Neural crest cell (in vitro differentiated cells): ENCODE measurements around the gene CHST11. TPM values are rescaled to one million over a fixed set of nuclear protein-coding genes. Genes with fewer than 3 reads are reported as not detected.
"Not testable (repeated sequence)": the region's sequence is repeated elsewhere in the genome, so short reads cannot be mapped to it uniquely, and the experiment has no call there.

Source experiments
- DNase-seq: peaks from one replicate; pipeline ENCODE4 v3.0.0; 2021; ENCODE audit warnings: low read depth, mixed read lengths, low spot score
- H3K27ac Mint-ChIP-seq: one replicate; pipeline ENCODE4 v1.8.0; 2021; ENCODE audit warnings: mild to moderate bottlenecking, mixed read lengths; ENCODE audit not compliant: unreplicated experiment
- H3K27me3 Mint-ChIP-seq: 2 replicates; pipeline ENCODE4 v1.8.0; 2021; ENCODE audit warnings: low read depth, mild to moderate bottlenecking, mixed read lengths
- H3K36me3 Mint-ChIP-seq: 2 replicates; pipeline ENCODE4 v1.8.0; 2021; ENCODE audit warnings: low read depth, mild to moderate bottlenecking, mixed read lengths
- H3K4me1 Mint-ChIP-seq: 2 replicates; pipeline ENCODE4 v1.8.0; 2021; ENCODE audit warnings: mixed read lengths
- H3K4me3 Mint-ChIP-seq: one replicate; pipeline ENCODE4 v1.8.0; 2021; ENCODE audit warnings: mild to moderate bottlenecking, mixed read lengths
- H3K9me3 Mint-ChIP-seq: 2 replicates; pipeline ENCODE4 v1.8.0; 2021; ENCODE audit warnings: mixed read lengths
- total RNA-seq: library from RNA; stranded (reverse); gene quantifications from 2 replicates; pipeline ENCODE4 v1.2.1, GENCODE V29; 2021
- TF ChIP-seq, protein P1 (sequence below): fragments of 200-600 bp; sonication (generic); conservative IDR thresholded peaks from 2 replicates; pipeline ENCODE4 v1.5.0; 2021; ENCODE audit warnings: antibody characterized with exemption, mild to moderate bottlenecking

CHST11 gene
- total RNA-seq, 1 donor from 2014 or later = 10.0 TPM

GRCh38 chr12:104560881-104561280 lies 104.1 kb downstream of the CHST11 start:
- no peak for DNase-seq
- H3K36me3 Mint-ChIP-seq = peaks cover 3% of the 10 kb centered on the region
- TF ChIP-seq, protein P1, sequence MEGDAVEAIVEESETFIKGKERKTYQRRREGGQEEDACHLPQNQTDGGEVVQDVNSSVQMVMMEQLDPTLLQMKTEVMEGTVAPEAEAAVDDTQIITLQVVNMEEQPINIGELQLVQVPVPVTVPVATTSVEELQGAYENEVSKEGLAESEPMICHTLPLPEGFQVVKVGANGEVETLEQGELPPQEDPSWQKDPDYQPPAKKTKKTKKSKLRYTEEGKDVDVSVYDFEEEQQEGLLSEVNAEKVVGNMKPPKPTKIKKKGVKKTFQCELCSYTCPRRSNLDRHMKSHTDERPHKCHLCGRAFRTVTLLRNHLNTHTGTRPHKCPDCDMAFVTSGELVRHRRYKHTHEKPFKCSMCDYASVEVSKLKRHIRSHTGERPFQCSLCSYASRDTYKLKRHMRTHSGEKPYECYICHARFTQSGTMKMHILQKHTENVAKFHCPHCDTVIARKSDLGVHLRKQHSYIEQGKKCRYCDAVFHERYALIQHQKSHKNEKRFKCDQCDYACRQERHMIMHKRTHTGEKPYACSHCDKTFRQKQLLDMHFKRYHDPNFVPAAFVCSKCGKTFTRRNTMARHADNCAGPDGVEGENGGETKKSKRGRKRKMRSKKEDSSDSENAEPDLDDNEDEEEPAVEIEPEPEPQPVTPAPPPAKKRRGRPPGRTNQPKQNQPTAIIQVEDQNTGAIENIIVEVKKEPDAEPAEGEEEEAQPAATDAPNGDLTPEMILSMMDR = no peak
- H3K4me3 Mint-ChIP-seq = no peak overlapping the region
- no peak overlapping the region for H3K27ac Mint-ChIP-seq
- H3K4me1 Mint-ChIP-seq = no peaks in the 10 kb centered on the region
- H3K9me3 Mint-ChIP-seq = peaks cover 2% of the 10 kb centered on the region
- H3K27me3 Mint-ChIP-seq = no peaks in the 10 kb centered on the region

GRCh38 chr12:104562763-104563162 lies 106.0 kb downstream of the CHST11 start:
- no peak overlapping the region for H3K4me3 Mint-ChIP-seq
- H3K36me3 Mint-ChIP-seq = peaks cover 3% of the 10 kb centered on the region
- no peaks in the 10 kb centered on the region for H3K27me3 Mint-ChIP-seq
- TF ChIP-seq, protein P1 = no peak
- no peaks in the 10 kb centered on the region for H3K4me1 Mint-ChIP-seq
- no peak for DNase-seq
- peaks cover 2% of the 10 kb centered on the region for H3K9me3 Mint-ChIP-seq
- H3K27ac Mint-ChIP-seq = no peak overlapping the region

- not testable (repeated sequence) for H3K4me3 Mint-ChIP-seq, H3K27ac Mint-ChIP-seq, H3K9me3 Mint-ChIP-seq, H3K4me1 Mint-ChIP-seq, H3K27me3 Mint-ChIP-seq, H3K36me3 Mint-ChIP-seq, DNase-seq
Measured at GRCh38 chr12:104564662-104565061, 107.9 kb downstream of the CHST11 start.

GRCh38 chr12:104565606-104566243 lies 109.0 kb downstream of the CHST11 start:
- no peak overlapping the region for H3K4me3 Mint-ChIP-seq
- H3K36me3 Mint-ChIP-seq = peaks cover 3% of the 10 kb centered on the region
- no peak overlapping the region for H3K27ac Mint-ChIP-seq
- peaks cover 2% of the 10 kb centered on the region for H3K9me3 Mint-ChIP-seq
- H3K27me3 Mint-ChIP-seq = no peaks in the 10 kb centered on the region
- no peak for DNase-seq
- H3K4me1 Mint-ChIP-seq = no peaks in the 10 kb centered on the region
- TF ChIP-seq, protein P1 = no peak

GRCh38 chr12:104566244-104566993 lies 109.7 kb downstream of the CHST11 start:
- peaks cover 3% of the 10 kb centered on the region for H3K36me3 Mint-ChIP-seq
- TF ChIP-seq, protein P1 = no peak
- H3K4me3 Mint-ChIP-seq = no peak overlapping the region
- H3K27ac Mint-ChIP-seq = peak overlapping the region; percentile 37
- H3K27me3 Mint-ChIP-seq = no peaks in the 10 kb centered on the region
- DNase-seq = no peak
- H3K4me1 Mint-ChIP-seq = no peaks in the 10 kb centered on the region
- peaks cover 2% of the 10 kb centered on the region for H3K9me3 Mint-ChIP-seq
